HepG2 (cell line): ENCODE data around the gene GPR107. TPM values are rescaled to one million over a fixed set of nuclear protein-coding genes. Genes with fewer than 3 reads are reported as not detected.

Experiments used
- ARID2 ChIP-seq: sonication (generic); formaldehyde crosslinking; IDR thresholded peaks from 2 replicates; pipeline ENCODE4 v1.8.1; 2022; ENCODE audit warnings: mild to moderate bottlenecking, missing genetic modification reagents, borderline replicate concordance
- ARNTL ChIP-seq: sonication (generic); formaldehyde crosslinking; IDR thresholded peaks from 2 replicates; pipeline ENCODE4 v1.4.0; 2020; ENCODE audit warnings: mild to moderate bottlenecking, missing genetic modification reagents
- ATF6 ChIP-seq: sonication (generic); formaldehyde crosslinking; conservative IDR thresholded peaks from 2 replicates; pipeline ENCODE4 v1.4.0; 2020; ENCODE audit warnings: missing genetic modification reagents
- CHD2 ChIP-seq: IDR thresholded peaks from 2 replicates; pipeline ENCODE4 v1.6.1; 2011; ENCODE audit warnings: low read depth, low read length, improper control_type of control experiment
- ELF4 ChIP-seq: sonication (generic); formaldehyde crosslinking; IDR thresholded peaks from 2 replicates; pipeline ENCODE4 v1.5.0; 2020; ENCODE audit warnings: missing genetic modification reagents, mild to moderate bottlenecking, moderate library complexity, borderline replicate concordance
- FLYWCH1 ChIP-seq: sonication (generic); formaldehyde crosslinking; IDR thresholded peaks from 2 replicates; pipeline ENCODE4 v1.8.1; 2023; ENCODE audit warnings: mild to moderate bottlenecking, missing genetic modification reagents
- HBP1 ChIP-seq: IDR thresholded peaks from 2 replicates; pipeline ENCODE4 v1.6.1; 2016; ENCODE audit warnings: low read depth, control low read depth
- ISL2 ChIP-seq: sonication (generic); formaldehyde crosslinking; IDR thresholded peaks from 2 replicates; pipeline ENCODE4 v1.5.0; 2020; ENCODE audit warnings: missing genetic modification reagents
- ISX ChIP-seq: sonication (generic); formaldehyde crosslinking; conservative IDR thresholded peaks from 2 replicates; pipeline ENCODE4 v1.5.0; 2020; ENCODE audit warnings: missing genetic modification reagents
- JARID2 ChIP-seq: sonication (generic); formaldehyde crosslinking; IDR thresholded peaks from 2 replicates; pipeline ENCODE4 v1.8.1; 2023; ENCODE audit warnings: missing genetic modification reagents, inconsistent platforms; ENCODE audit not compliant: insufficient replicate concordance
- KAT2B ChIP-seq: fragments of 150-350 bp; IDR thresholded peaks from 2 replicates; pipeline ENCODE4 v1.6.1; 2014; ENCODE audit warnings: low read depth, low read length, borderline replicate concordance
- KDM1A ChIP-seq: IDR thresholded peaks from 2 replicates; pipeline ENCODE4 v1.6.1; 2016; ENCODE audit warnings: missing compliant biosample characterization
- NFKBIZ ChIP-seq: IDR thresholded peaks from 2 replicates; pipeline ENCODE4 v1.6.1; 2018; ENCODE audit warnings: missing genetic modification reagents, missing compliant biosample characterization
- TFAP4 ChIP-seq: sonication (generic); IDR thresholded peaks from 2 replicates; pipeline ENCODE4 v1.6.1; 2016; ENCODE audit warnings: low read depth, borderline replicate concordance
- TMF1 ChIP-seq: sonication (generic); formaldehyde crosslinking; IDR thresholded peaks from 2 replicates; pipeline ENCODE4 v1.8.1; 2022; ENCODE audit warnings: low read depth, missing genetic modification reagents
- ZMAT3 ChIP-seq: sonication (generic); formaldehyde crosslinking; conservative IDR thresholded peaks from 2 replicates; pipeline ENCODE4 v1.7.0; 2021; ENCODE audit warnings: missing genetic modification reagents
- ZNF124 ChIP-seq: sonication (generic); formaldehyde crosslinking; IDR thresholded peaks from 2 replicates; pipeline ENCODE4 v1.4.0; 2020; ENCODE audit warnings: missing genetic modification reagents
- ZNF160 ChIP-seq: sonication (generic); formaldehyde crosslinking; IDR thresholded peaks from 2 replicates; pipeline ENCODE4 v1.8.0; 2022; ENCODE audit warnings: mild to moderate bottlenecking, inconsistent platforms, missing genetic modification reagents
- ZNF44 ChIP-seq: sonication (generic); formaldehyde crosslinking; IDR thresholded peaks from 2 replicates; pipeline ENCODE4 v1.5.1; 2020; ENCODE audit warnings: mild to moderate bottlenecking, missing genetic modification reagents
- ZNF513 ChIP-seq: sonication (generic); formaldehyde crosslinking; conservative IDR thresholded peaks from 2 replicates; pipeline ENCODE4 v1.5.0; 2020; ENCODE audit warnings: missing genetic modification reagents
- ZNF660 ChIP-seq: sonication (generic); formaldehyde crosslinking; IDR thresholded peaks from 2 replicates; pipeline ENCODE4 v1.5.1; 2020; ENCODE audit warnings: mild to moderate bottlenecking, low read depth, missing genetic modification reagents, borderline replicate concordance
- ZNF790 ChIP-seq: sonication (generic); formaldehyde crosslinking; IDR thresholded peaks from 2 replicates; pipeline ENCODE4 v1.8.0; 2022; ENCODE audit warnings: missing genetic modification reagents, mild to moderate bottlenecking, borderline replicate concordance
- polyA plus RNA-seq, 8 experiments: library from polyadenylated mRNA; depleted of rRNA in 3 of 8; stranded (reverse) in 7 of 8; unstranded in 1 of 8; fragments of >200 nt; fragmentation: Illumina TruSeq in 4 of 8; extraction: Trizol in 4 of 8; gene quantifications; 2 replicates each; pipeline versions ENCODE4 v1.2.1 to v1.2.3, GENCODE V29; 2011 to 2016; ENCODE audit warnings: low read depth in 4 of 8, missing spikeins in 1 of 8, mixed read lengths in 1 of 8; ENCODE audit not compliant: insufficient read depth in 1 of 8
- total RNA-seq, 5 experiments: library from RNA; depleted of rRNA; stranded (reverse); fragments of >200 nt; fragmentation: Illumina TruSeq; extraction: Trizol; gene quantifications; 2 replicates each; pipeline ENCODE4 v1.2.3, GENCODE V29; 2016; ENCODE audit warnings: low read depth in 1 of 5
- TF ChIP-seq, protein P1 (sequence below): sonication (generic); formaldehyde crosslinking; IDR thresholded peaks from 2 replicates; pipeline ENCODE4 v1.5.0; 2020; ENCODE audit warnings: mild to moderate bottlenecking, low read depth, missing genetic modification reagents, borderline replicate concordance

GPR107 gene
- total and polyA plus RNA-seq, 2 of the 13 experiments (the other 11 are each of a cell fraction or from before 2014, with no cell fraction given), result 22.5 to 24.4 TPM

DNA sequence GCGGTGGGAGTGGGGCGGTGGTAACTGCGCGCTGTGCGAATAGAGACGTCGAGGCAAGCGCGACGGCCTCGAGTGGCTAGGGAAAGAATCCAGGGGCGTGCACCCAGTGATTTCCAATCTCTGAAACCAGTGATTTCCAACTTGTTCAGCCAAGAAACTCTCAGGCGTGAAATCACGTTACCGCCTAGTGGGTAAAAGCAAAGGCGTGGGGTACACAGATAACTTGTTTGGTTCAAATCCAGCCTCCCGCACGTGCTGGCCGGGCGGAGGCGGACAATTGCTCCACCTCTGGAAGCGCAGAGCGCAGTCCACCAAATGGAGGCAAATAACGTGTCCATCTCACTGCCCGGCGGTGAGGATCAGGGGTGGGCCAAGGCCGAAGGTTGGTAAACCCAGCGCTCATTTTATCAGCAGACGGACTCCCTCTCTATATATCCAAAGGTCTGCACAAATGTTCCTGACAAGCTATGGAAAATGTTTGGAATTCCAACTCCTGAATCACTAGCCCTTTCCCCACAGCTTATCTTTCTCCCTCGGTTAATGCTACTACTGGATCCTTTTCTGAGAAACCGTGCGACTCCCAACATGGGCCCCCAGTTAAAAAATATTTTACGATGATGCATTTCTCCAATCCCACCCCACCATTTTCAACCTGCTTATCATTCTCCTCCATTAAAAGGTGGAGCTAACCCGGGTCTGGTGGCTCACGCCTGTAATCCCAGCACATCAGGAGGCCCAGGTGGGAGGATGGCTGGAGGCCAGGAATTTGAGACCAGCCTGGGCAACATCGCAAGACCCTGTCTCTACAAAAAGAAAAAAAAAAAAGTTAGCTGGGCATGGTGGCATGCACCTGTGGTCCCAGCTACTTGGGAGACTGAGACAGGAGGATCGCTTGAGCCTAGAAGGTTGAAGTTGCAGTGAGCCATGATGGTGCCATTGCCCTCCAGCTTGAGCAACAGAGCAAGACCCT, 9.8 kb upstream of the GPR107 start (continued):
- TF ChIP-seq, protein P1, sequence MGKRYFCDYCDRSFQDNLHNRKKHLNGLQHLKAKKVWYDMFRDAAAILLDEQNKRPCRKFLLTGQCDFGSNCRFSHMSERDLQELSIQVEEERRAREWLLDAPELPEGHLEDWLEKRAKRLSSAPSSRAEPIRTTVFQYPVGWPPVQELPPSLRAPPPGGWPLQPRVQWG (CRISPR knock-in tag), result no peak
- TF ChIP-seq ZNF660, result no peak
- no peak for TF ChIP-seq KAT2B
- no peak for TF ChIP-seq JARID2 (CRISPR knock-in tag)
- no peak for TF ChIP-seq NFKBIZ (CRISPR knock-in tag)
- no peak for TF ChIP-seq ZNF790 (CRISPR knock-in tag)
- no peak for TF ChIP-seq CHD2
- no peak; the same call in 1 of the 2 replicates for TF ChIP-seq ZNF44 (CRISPR knock-in tag)
- peak; percentile 70 for TF ChIP-seq ARNTL (CRISPR knock-in tag)
- peak; percentile 68; the same call in 1 of the 2 replicates for TF ChIP-seq ZMAT3 (CRISPR knock-in tag)
- TF ChIP-seq ELF4, result no peak
- TF ChIP-seq FLYWCH1 (CRISPR knock-in tag), result no peak
- no peak for TF ChIP-seq ZNF160 (CRISPR knock-in tag)
- no peak for TF ChIP-seq ATF6 (CRISPR knock-in tag)
- TF ChIP-seq ZNF513 (CRISPR knock-in tag), result no peak
- TF ChIP-seq TMF1 (CRISPR knock-in tag), result no peak
- no peak for TF ChIP-seq ZNF124 (CRISPR knock-in tag)
- no peak for TF ChIP-seq ISL2
- no peak for TF ChIP-seq ISX (CRISPR knock-in tag)
- TF ChIP-seq KDM1A (CRISPR knock-in tag), result 0 out of 2 replicates have a peak, but pooled peaks have one; percentile 33
- no peak for TF ChIP-seq ARID2
- TF ChIP-seq TFAP4, result no peak
- no peak for TF ChIP-seq HBP1 (CRISPR knock-in tag)
